HepG2 (cell line): ENCODE results near the gene TCF3. TPM values are rescaled to one million over a fixed set of nuclear protein-coding genes. Genes with fewer than 3 reads are reported as not detected.

Source experiments
- ATAC-seq: fragments of 200-7000 bp; cut with Tn5 transposase; 3 replicates; pipeline ENCODE4 v1.9.1; 2020; ENCODE audit warnings: mild to moderate bottlenecking, moderate library complexity
- BruUV-seq: library from RNA; stranded (reverse); fragments of 400-500 nt; replicated peaks from 2 replicates; lab custom pipeline; 2021; lab: Mats Ljungman, UMichigan
- CTCF ChIA-PET: fragments of 300-600 bp; formaldehyde crosslinking; extraction: SDS; loops from one replicate; lab custom pipeline; 2021; ENCODE audit warnings: low total read pairs, inconsistent platforms, low intra/inter-chr PET ratio; lab: Yijun Ruan, JAX
- POLR2A ChIA-PET: fragments of 350-600 bp; sonication (Branson Sonifier 250); formaldehyde crosslinking; loops from one replicate; lab custom pipeline; 2020; ENCODE audit warnings: antibody characterized with exemption, inconsistent platforms; lab: Yijun Ruan, JAX
- DNase-seq: peaks from one replicate; pipeline ENCODE4 v3.0.0-alpha.2; 2015; ENCODE audit warnings: low spot score
- FAIRE-seq: peaks from 3 replicates; lab custom pipeline; 2011; peaks lifted over from hg19 to GRCh38; lab: Jason Lieb, UNC
- H2AFZ ChIP-seq: one replicate; pipeline ENCODE4 v1.6.1; 2011; ENCODE audit warnings: low read length, inconsistent platforms
- H3K27ac ChIP-seq: fragments of 300-600 bp; 3 replicates; pipeline ENCODE4 v1.8.0; 2011; ENCODE audit warnings: mixed run types, mild to moderate bottlenecking, mixed read lengths, low read length, inconsistent platforms; ENCODE audit not compliant: insufficient read depth; ENCODE audit errors: extremely low read length
- H3K27me3 ChIP-seq, 2 experiments: fragments of 200-600 bp in 1 of 2; 2 replicates in 1 of 2; 3 replicates in 1 of 2; pipeline versions ENCODE4 v1.6.0 to v1.8.0; 2011; ENCODE audit warnings: low read length in 2 of 2, mild to moderate bottlenecking in 2 of 2, moderate library complexity in 2 of 2, inconsistent platforms in 1 of 2; ENCODE audit not compliant: insufficient read depth in 2 of 2, control insufficient read depth in 1 of 2
- H3K36me3 ChIP-seq, 2 experiments: fragments of 200-600 bp in 1 of 2; replicated peaks in 1 of 2; 2 replicates in 1 of 2; 3 replicates in 1 of 2; pipeline versions ENCODE4 v1.5.1 to v1.8.0; 2011; ENCODE audit warnings: low read length in 2 of 2, inconsistent platforms in 1 of 2; ENCODE audit not compliant: insufficient read depth in 2 of 2, control insufficient read depth in 1 of 2
- H3K4me1 ChIP-seq: 2 replicates; pipeline ENCODE4 v1.5.1; 2012; ENCODE audit warnings: low read length, inconsistent platforms; ENCODE audit not compliant: insufficient read depth
- H3K4me2 ChIP-seq: 2 replicates; pipeline ENCODE4 v1.6.0; 2011; ENCODE audit warnings: low read depth, low read length, inconsistent platforms
- H3K4me3 ChIP-seq, 3 experiments: fragments of 200-600 bp in 1 of 3; sonication (generic), shearing (Covaris generic) in 1 of 3; replicated peaks in 1 of 3; 2 replicates each; pipeline ENCODE4 v1.5.1; 2011 to 2016; ENCODE audit warnings: low read length in 3 of 3, inconsistent platforms in 2 of 3, low read depth in 2 of 3, mild to moderate bottlenecking in 2 of 3, control low read depth in 1 of 3, mixed read lengths in 1 of 3; ENCODE audit not compliant: insufficient read depth in 1 of 3
- H3K79me2 ChIP-seq: one replicate; pipeline ENCODE4 v1.6.1; 2011; ENCODE audit warnings: low read length, inconsistent platforms; ENCODE audit not compliant: insufficient read depth
- H3K9ac ChIP-seq: 2 replicates; pipeline ENCODE4 v1.6.0; 2011; ENCODE audit warnings: mild to moderate bottlenecking, low read depth, low read length, inconsistent platforms; ENCODE audit not compliant: insufficient read depth
- H3K9me3 ChIP-seq: 2 replicates; pipeline ENCODE4 v1.5.1; 2012; ENCODE audit warnings: mild to moderate bottlenecking, low read length
- H4K20me1 ChIP-seq: 2 replicates; pipeline ENCODE4 v1.6.0; 2011; ENCODE audit warnings: inconsistent platforms, mild to moderate bottlenecking, low read length, moderate library complexity; ENCODE audit not compliant: insufficient read depth
- CENPT ChIP-seq: sonication (generic); formaldehyde crosslinking; IDR thresholded peaks from 2 replicates; pipeline ENCODE4 v1.8.0; 2022; ENCODE audit warnings: low read depth, mild to moderate bottlenecking, moderate library complexity, missing genetic modification reagents
- CERS6 ChIP-seq: sonication (generic); formaldehyde crosslinking; IDR thresholded peaks from 2 replicates; pipeline ENCODE4 v1.5.0; 2020; ENCODE audit warnings: missing genetic modification reagents
- CHCHD3 ChIP-seq: sonication (generic); formaldehyde crosslinking; IDR thresholded peaks from 2 replicates; pipeline ENCODE4 v1.8.0; 2022; ENCODE audit warnings: mild to moderate bottlenecking, missing genetic modification reagents, moderate library complexity
- EP300 ChIP-seq, 3 experiments: sonication (generic) in 1 of 3; formaldehyde crosslinking in 1 of 3; IDR thresholded peaks; 2 replicates each; pipeline versions ENCODE4 v1.5.1 to v1.6.1; 2011 to 2020; ENCODE audit warnings: low read depth in 2 of 3, low read length in 2 of 3, borderline replicate concordance in 1 of 3, improper control_type of control experiment in 1 of 3, mild to moderate bottlenecking in 1 of 3, missing genetic modification reagents in 1 of 3, moderate library complexity in 1 of 3
- HDAC1 ChIP-seq: sonication (generic); formaldehyde crosslinking; IDR thresholded peaks from 2 replicates; pipeline ENCODE4 v1.5.1; 2020; ENCODE audit warnings: mild to moderate bottlenecking, missing genetic modification reagents
- HOXA3 ChIP-seq: sonication (generic); formaldehyde crosslinking; IDR thresholded peaks from 2 replicates; pipeline ENCODE4 v1.5.0; 2020; ENCODE audit warnings: missing genetic modification reagents
- MED1 ChIP-seq: sonication (generic); formaldehyde crosslinking; IDR thresholded peaks from 2 replicates; pipeline ENCODE4 v1.4.0; 2020; ENCODE audit warnings: missing genetic modification reagents
- POLR2A ChIP-seq, 2 experiments: IDR thresholded peaks; 2 replicates each; pipeline ENCODE4 v1.6.1; 2011; ENCODE audit warnings: low read depth in 2 of 2, low read length in 2 of 2, mild to moderate bottlenecking in 1 of 2, moderate library complexity in 1 of 2; ENCODE audit not compliant: insufficient read depth in 1 of 2
- SIX1 ChIP-seq: sonication (generic); formaldehyde crosslinking; IDR thresholded peaks from 2 replicates; pipeline ENCODE4 v1.4.0; 2020; ENCODE audit warnings: missing genetic modification reagents, borderline replicate concordance
- TEAD2 ChIP-seq: sonication (generic); formaldehyde crosslinking; IDR thresholded peaks from 2 replicates; pipeline ENCODE4 v1.9.0; 2021; ENCODE audit warnings: missing genetic modification reagents
- ZFP37 ChIP-seq: sonication (generic); formaldehyde crosslinking; IDR thresholded peaks from 2 replicates; pipeline ENCODE4 v1.4.0; 2020; ENCODE audit warnings: missing genetic modification reagents, borderline replicate concordance
- ZMYM3 ChIP-seq: sonication (generic); formaldehyde crosslinking; IDR thresholded peaks from 2 replicates; pipeline ENCODE4 v1.5.1; 2020; ENCODE audit warnings: mild to moderate bottlenecking, missing genetic modification reagents
- ZNF441 ChIP-seq: sonication (generic); formaldehyde crosslinking; IDR thresholded peaks from 2 replicates; pipeline ENCODE4 v1.7.0; 2021; ENCODE audit warnings: missing genetic modification reagents, borderline replicate concordance
- ZNF563 ChIP-seq: sonication (generic); formaldehyde crosslinking; IDR thresholded peaks from 2 replicates; pipeline ENCODE4 v1.8.0; 2022; ENCODE audit warnings: mild to moderate bottlenecking, moderate library complexity, missing genetic modification reagents
- WGBS: methylation state at CpG from one replicate; pipeline ENCODE4 v1.1.6; 2017; ENCODE audit warnings: low lambda C conversion rate; 5-methylcytosine and 5-hydroxymethylcytosine counted together
- in situ Hi-C: cut with HindIII; loops from 2 replicates; pipeline ENCODE4 v1.10.0; 2017; ENCODE audit warnings: low pct_unique_long_range_greater_than_20kb; ENCODE audit not compliant: extremely low pct_ligation_motif_present
- intact Hi-C: fragments of 100-400 bp; cut with micrococcal nuclease; formaldehyde crosslinking; loops from one replicate; pipeline ENCODE4 v1.10.0; 2022; ENCODE audit not compliant: unreplicated experiment
- polyA plus RNA-seq, 8 experiments: library from polyadenylated mRNA; depleted of rRNA in 3 of 8; stranded (reverse) in 7 of 8; unstranded in 1 of 8; fragments of >200 nt; fragmentation: Illumina TruSeq in 4 of 8; extraction: Trizol in 4 of 8; gene quantifications; 2 replicates each; pipeline versions ENCODE4 v1.2.1 to v1.2.3, GENCODE V29; 2011 to 2016; ENCODE audit warnings: low read depth in 4 of 8, missing spikeins in 1 of 8, mixed read lengths in 1 of 8; ENCODE audit not compliant: insufficient read depth in 1 of 8
- total RNA-seq, 5 experiments: library from RNA; depleted of rRNA; stranded (reverse); fragments of >200 nt; fragmentation: Illumina TruSeq; extraction: Trizol; gene quantifications; 2 replicates each; pipeline ENCODE4 v1.2.3, GENCODE V29; 2016; ENCODE audit warnings: low read depth in 1 of 5
- TF ChIP-seq, protein P1 (sequence below): sonication (generic); formaldehyde crosslinking; conservative IDR thresholded peaks from 2 replicates; pipeline ENCODE4 v1.4.0; 2020; ENCODE audit warnings: mild to moderate bottlenecking, missing genetic modification reagents, moderate library complexity
- TF ChIP-seq, protein P2 (sequence below): sonication (generic); formaldehyde crosslinking; IDR thresholded peaks from 2 replicates; pipeline ENCODE4 v1.8.0; 2022; ENCODE audit warnings: mild to moderate bottlenecking, missing genetic modification reagents, moderate library complexity

Gene TCF3
- total and polyA plus RNA-seq, 2 of the 13 experiments (the other 11 are each of a cell fraction or from before 2014, with no cell fraction given): 51.4 to 53.2 TPM

DNA sequence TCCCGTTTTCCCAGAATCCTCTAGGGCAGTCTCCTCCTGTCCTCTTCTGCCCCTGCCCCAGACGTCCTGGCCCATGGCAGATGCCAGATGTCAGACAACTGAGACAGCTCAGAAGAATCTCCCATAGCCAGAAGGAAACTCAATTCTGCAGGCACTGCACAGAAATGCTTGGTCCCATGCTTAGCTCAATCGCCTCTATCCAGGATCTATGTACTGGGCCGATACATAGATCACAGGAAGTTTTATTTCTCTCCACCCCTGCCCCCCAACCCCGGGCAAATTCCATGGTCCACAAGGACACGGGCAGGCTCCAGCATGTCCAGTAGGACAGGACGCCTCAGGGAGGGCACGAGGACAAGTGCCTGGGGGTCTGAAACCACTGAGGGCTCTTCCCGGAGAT lies 64.5 kb downstream of the TCF3 start (continued):
- peak; percentile 49; the same call in 1 of the 2 replicates for TF ChIP-seq HDAC1 (CRISPR knock-in tag)
- peak; percentile 9; the same call in 1 of the 2 replicates for TF ChIP-seq MED1
- TF ChIP-seq ZFP37: peak; percentile 86
- TF ChIP-seq, protein P1, sequence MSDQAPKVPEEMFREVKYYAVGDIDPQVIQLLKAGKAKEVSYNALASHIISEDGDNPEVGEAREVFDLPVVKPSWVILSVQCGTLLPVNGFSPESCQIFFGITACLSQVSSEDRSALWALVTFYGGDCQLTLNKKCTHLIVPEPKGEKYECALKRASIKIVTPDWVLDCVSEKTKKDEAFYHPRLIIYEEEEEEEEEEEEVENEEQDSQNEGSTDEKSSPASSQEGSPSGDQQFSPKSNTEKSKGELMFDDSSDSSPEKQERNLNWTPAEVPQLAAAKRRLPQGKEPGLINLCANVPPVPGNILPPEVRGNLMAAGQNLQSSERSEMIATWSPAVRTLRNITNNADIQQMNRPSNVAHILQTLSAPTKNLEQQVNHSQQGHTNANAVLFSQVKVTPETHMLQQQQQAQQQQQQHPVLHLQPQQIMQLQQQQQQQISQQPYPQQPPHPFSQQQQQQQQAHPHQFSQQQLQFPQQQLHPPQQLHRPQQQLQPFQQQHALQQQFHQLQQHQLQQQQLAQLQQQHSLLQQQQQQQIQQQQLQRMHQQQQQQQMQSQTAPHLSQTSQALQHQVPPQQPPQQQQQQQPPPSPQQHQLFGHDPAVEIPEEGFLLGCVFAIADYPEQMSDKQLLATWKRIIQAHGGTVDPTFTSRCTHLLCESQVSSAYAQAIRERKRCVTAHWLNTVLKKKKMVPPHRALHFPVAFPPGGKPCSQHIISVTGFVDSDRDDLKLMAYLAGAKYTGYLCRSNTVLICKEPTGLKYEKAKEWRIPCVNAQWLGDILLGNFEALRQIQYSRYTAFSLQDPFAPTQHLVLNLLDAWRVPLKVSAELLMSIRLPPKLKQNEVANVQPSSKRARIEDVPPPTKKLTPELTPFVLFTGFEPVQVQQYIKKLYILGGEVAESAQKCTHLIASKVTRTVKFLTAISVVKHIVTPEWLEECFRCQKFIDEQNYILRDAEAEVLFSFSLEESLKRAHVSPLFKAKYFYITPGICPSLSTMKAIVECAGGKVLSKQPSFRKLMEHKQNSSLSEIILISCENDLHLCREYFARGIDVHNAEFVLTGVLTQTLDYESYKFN (CRISPR knock-in tag): peak; percentile 81

GRCh38 chr19:1585243-1585580 lies 67.2 kb downstream of the TCF3 start:
- ATAC-seq (no peak), FAIRE-seq (no peak), DNase-seq (no peak)
- no peak overlapping the region for H2AFZ ChIP-seq
- H3K4me1 ChIP-seq: peaks cover 45% of the 10 kb centered on the region
- BruUV-seq: no TSS peak
- no peaks in the 10 kb centered on the region for H3K9me3 ChIP-seq
- in situ Hi-C loops (no loop called here), intact Hi-C loops (no loop called here)
- H3K36me3 ChIP-seq: peaks cover 14 to 39% of the 10 kb centered on the region in 2 experiments; a peak in 4 of 5 replicates
- H3K4me2 ChIP-seq: no peak overlapping the region
- 100% methylated on average over 5 of the region's 13 CpGs for WGBS
- no peaks in the 10 kb centered on the region for H4K20me1 ChIP-seq
- no peak overlapping the region for H3K9ac ChIP-seq
- no peak overlapping the region for H3K27ac ChIP-seq
- H3K4me3 ChIP-seq: no peak overlapping the region
- peaks cover 28% of the 10 kb centered on the region for H3K79me2 ChIP-seq
- H3K27me3 ChIP-seq: no peaks in the 10 kb centered on the region
- TF ChIP-seq CERS6 (CRISPR knock-in tag) (no peak), CHCHD3 (CRISPR knock-in tag) (no peak), ZMYM3 (CRISPR knock-in tag) (no peak), CENPT (CRISPR knock-in tag) (no peak), ZNF563 (no peak), SIX1 (CRISPR knock-in tag) (no peak), ZNF441 (no peak), EP300 (IDR thresholded peaks at IDR 0.05; ENCODE audit: low read depth in 2 of 2, low read length in 2 of 2) (no peak), EP300 (CRISPR knock-in tag; IDR thresholded peaks at IDR 0.05; ENCODE audit: borderline replicate concordance) (no peak), TEAD2 (CRISPR knock-in tag) (no peak), HOXA3 (CRISPR knock-in tag) (no peak), POLR2A (IDR thresholded peaks at IDR 0.05; ENCODE audit: insufficient read depth in 1 of 2, low read depth in 2 of 2, low read length in 2 of 2) (no peak)
- TF ChIP-seq, protein P2, sequence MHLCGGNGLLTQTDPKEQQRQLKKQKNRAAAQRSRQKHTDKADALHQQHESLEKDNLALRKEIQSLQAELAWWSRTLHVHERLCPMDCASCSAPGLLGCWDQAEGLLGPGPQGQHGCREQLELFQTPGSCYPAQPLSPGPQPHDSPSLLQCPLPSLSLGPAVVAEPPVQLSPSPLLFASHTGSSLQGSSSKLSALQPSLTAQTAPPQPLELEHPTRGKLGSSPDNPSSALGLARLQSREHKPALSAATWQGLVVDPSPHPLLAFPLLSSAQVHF (CRISPR knock-in tag): no peak
- CTCF ChIA-PET: no interaction called here
- POLR2A ChIA-PET: no interaction called here
